GM21723 (cell line): ENCODE data around the gene NIT2.
"Not testable (repeated sequence)": the region's sequence is repeated elsewhere in the genome, so short reads cannot be mapped to it uniquely, and the experiment has no call there.

Experiments
- ATAC-seq: cut with Tn5 transposase; IDR thresholded peaks from one replicate; pipeline ENCODE4 v1.9.1; 2021; ENCODE audit warnings: mild to moderate bottlenecking, moderate library complexity; ENCODE audit not compliant: unreplicated experiment

The NIT2 gene

GRCh38 chr3:100334488-100335351 lies at the start of gene NIT2:
NIT2 (plus strand) TSS chr3:100334757; CDS start chr3:100334792, 35 bp downstream.
- ATAC-seq: peak; percentile 98

GRCh38 chr3:100288288-100288894 lies 46.2 kb upstream of the NIT2 start:
- no peak for ATAC-seq

- no peak for ATAC-seq
Measured at GRCh38 chr3:100289339-100289738, 45.2 kb upstream of the NIT2 start.

- ATAC-seq: no peak
Measured at GRCh38 chr3:100295089-100295488, 39.5 kb upstream of the NIT2 start.

- ATAC-seq: no peak
Measured at GRCh38 chr3:100297784-100298183, 36.8 kb upstream of the NIT2 start.

- ATAC-seq: no peak
Measured at GRCh38 chr3:100299016-100299415, 35.5 kb upstream of the NIT2 start.

- no peak for ATAC-seq
Measured at GRCh38 chr3:100306695-100307094, 27.9 kb upstream of the NIT2 start.

GRCh38 chr3:100310355-100310965 lies 24.1 kb upstream of the NIT2 start:
- no peak for ATAC-seq

GRCh38 chr3:100311011-100311410 lies 23.5 kb upstream of the NIT2 start:
- no peak for ATAC-seq

- ATAC-seq: peak; percentile 73
Measured at GRCh38 chr3:100316641-100317069, 17.9 kb upstream of the NIT2 start.

GRCh38 chr3:100317912-100318311 lies 16.6 kb upstream of the NIT2 start:
- peak; percentile 73 for ATAC-seq

- ATAC-seq: no peak
Measured at GRCh38 chr3:100319951-100320350, 14.6 kb upstream of the NIT2 start.

- no peak for ATAC-seq
Measured at GRCh38 chr3:100324044-100324443, 10.5 kb upstream of the NIT2 start.

GRCh38 chr3:100325827-100326226 lies 8.7 kb upstream of the NIT2 start:
- no peak for ATAC-seq

GRCh38 chr3:100327377-100327776 lies 7.2 kb upstream of the NIT2 start:
- ATAC-seq: not testable (repeated sequence)

- ATAC-seq: no peak
Measured at GRCh38 chr3:100329800-100330489, 4.6 kb upstream of the NIT2 start.

GRCh38 chr3:100330651-100331050 lies 3.9 kb upstream of the NIT2 start:
- ATAC-seq: no peak

GRCh38 chr3:100331660-100332059 lies 2.9 kb upstream of the NIT2 start:
- no peak for ATAC-seq

- ATAC-seq: no peak
Measured at GRCh38 chr3:100333051-100333450, 1.5 kb upstream of the NIT2 start.

GRCh38 chr3:100333970-100334487 lies 528 bp upstream of the NIT2 start:
- peak; percentile 35 for ATAC-seq

- peak; percentile 43 for ATAC-seq
Measured at GRCh38 chr3:100335434-100335833, 877 bp downstream of the NIT2 start.
